GM21825 (cell line): ENCODE results near the gene G0S2.
A peak's percentile ranks its signal among the peaks of the same experiment; 100 is the strongest.

ENCODE experiments used
- ATAC-seq: cut with Tn5 transposase; IDR thresholded peaks from one replicate; pipeline ENCODE4 v1.9.1; 2021; ENCODE audit warnings: mild to moderate bottlenecking, moderate library complexity; ENCODE audit not compliant: unreplicated experiment

Gene G0S2

GRCh38 chr1:209648346-209648745, 26.9 kb upstream of the G0S2 start:
- ATAC-seq, result no peak

GRCh38 chr1:209648931-209649776, 26.1 kb upstream of the G0S2 start:
- no peak for ATAC-seq

GRCh38 chr1:209650454-209650853, 24.8 kb upstream of the G0S2 start:
- ATAC-seq, result no peak

GRCh38 chr1:209651138-209651587, 24.0 kb upstream of the G0S2 start:
- ATAC-seq, result no peak

GRCh38 chr1:209652121-209652735, 23.0 kb upstream of the G0S2 start, which contains the start of gene LAMB3:
LAMB3 (minus strand) TSS chr1:209652425; CDS start chr1:209650944, 1,481 bp downstream.
- no peak for ATAC-seq

GRCh38 chr1:209652873-209653401, 22.3 kb upstream of the G0S2 start:
- ATAC-seq, result peak; percentile 42

- ATAC-seq, result no peak
Observed at GRCh38 chr1:209653915-209654351, 21.3 kb upstream of the G0S2 start.

- no peak for ATAC-seq
Observed at GRCh38 chr1:209655411-209656231, 19.6 kb upstream of the G0S2 start.

- ATAC-seq, result no peak
Observed at GRCh38 chr1:209657140-209657879, 17.9 kb upstream of the G0S2 start.

- no peak for ATAC-seq
Observed at GRCh38 chr1:209657918-209658317, 17.3 kb upstream of the G0S2 start.

- peak; percentile 78 for ATAC-seq
Observed at GRCh38 chr1:209659909-209660308, 15.3 kb upstream of the G0S2 start.

- ATAC-seq, result no peak
Observed at GRCh38 chr1:209661071-209661470, 14.1 kb upstream of the G0S2 start.

GRCh38 chr1:209662879-209663327, 12.3 kb upstream of the G0S2 start:
- no peak for ATAC-seq

GRCh38 chr1:209667103-209667502, 8.1 kb upstream of the G0S2 start:
- no peak for ATAC-seq

- ATAC-seq, result no peak
Observed at GRCh38 chr1:209667708-209668107, 7.5 kb upstream of the G0S2 start.

- ATAC-seq, result no peak
Observed at GRCh38 chr1:209670441-209671082, 4.7 kb upstream of the G0S2 start.

GRCh38 chr1:209672705-209673630, 2.2 kb upstream of the G0S2 start:
- ATAC-seq, result peak; percentile 85

- no peak for ATAC-seq
Observed at GRCh38 chr1:209673631-209674417, 1.4 kb upstream of the G0S2 start.
